ENCODE data around the gene KCNA5.

KCNA5 gene

GRCh38 chr12:5040368-5040767, 3.3 kb upstream of the KCNA5 start:
- H3K9me3 Mint-ChIP-seq: peaks cover 9% of the 10 kb centered on the region
- H3K4me3 Mint-ChIP-seq: no peak overlapping the region
- peaks cover 2% of the 10 kb centered on the region for H3K36me3 Mint-ChIP-seq (ENCODE audit: low read depth)
- H3K27ac Mint-ChIP-seq: no peak overlapping the region
- peaks cover 30% of the 10 kb centered on the region for H3K4me1 Mint-ChIP-seq
- H3K27me3 Mint-ChIP-seq (ENCODE audit: low read depth): peaks cover 46% of the 10 kb centered on the region
- no peak for TF ChIP-seq CTCF (IDR thresholded peaks at IDR 0.05; ENCODE audit: unreplicated experiment in 3 of 3)

- Mint-ChIP-seq H3K4me1 (peaks cover 51% of the 10 kb centered on the region), H3K9me3 (peaks cover 8% of the 10 kb centered on the region), H3K4me3 (peak overlapping the region; percentile 48 to 61 (median 54)), H3K27me3 (ENCODE audit: low read depth) (peaks cover 63% of the 10 kb centered on the region), H3K36me3 (ENCODE audit: low read depth) (peaks cover 4% of the 10 kb centered on the region), H3K27ac (no peak overlapping the region)
- no peak for TF ChIP-seq CTCF (IDR thresholded peaks at IDR 0.05; ENCODE audit: unreplicated experiment in 3 of 3)
Observed at GRCh38 chr12:5044420-5045295, 979 bp downstream of the KCNA5 start.

DNA sequence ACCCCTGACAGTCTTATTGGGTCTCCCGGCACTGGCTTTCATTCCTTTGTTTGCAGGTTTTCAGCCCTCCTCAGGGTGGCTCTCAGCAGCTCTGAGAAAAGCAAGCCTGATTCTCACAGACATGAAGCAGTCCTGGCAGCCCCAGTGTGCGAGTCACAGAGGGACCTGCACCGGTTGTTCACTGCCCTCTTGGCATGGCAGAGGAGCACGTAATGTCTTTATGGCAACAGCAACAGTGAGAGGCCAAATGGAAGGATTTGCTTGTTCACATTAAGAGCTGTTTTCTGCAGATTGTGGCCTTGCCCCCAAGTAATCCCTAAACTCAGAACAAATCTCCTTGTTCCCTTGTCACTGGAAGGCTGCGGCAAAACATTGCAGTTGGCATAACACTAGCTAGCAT, 3.4 kb downstream of the KCNA5 start:
- peak overlapping the region in 1 of 3 experiments; percentile 76 for H3K27ac Mint-ChIP-seq
- peaks cover 5% of the 10 kb centered on the region for H3K9me3 Mint-ChIP-seq
- no peak for TF ChIP-seq CTCF (IDR thresholded peaks at IDR 0.05; ENCODE audit: unreplicated experiment in 3 of 3)
- H3K36me3 Mint-ChIP-seq (ENCODE audit: low read depth): peaks cover 4% of the 10 kb centered on the region
- peaks cover 48% of the 10 kb centered on the region for H3K4me1 Mint-ChIP-seq
- H3K27me3 Mint-ChIP-seq (ENCODE audit: low read depth): peaks cover 62% of the 10 kb centered on the region
- H3K4me3 Mint-ChIP-seq: peak overlapping the region in 2 of 3 experiments; percentile 11 to 19

GRCh38 chr12:5047729-5048128, 4.0 kb downstream of the KCNA5 start:
- Mint-ChIP-seq H3K4me3 (peak overlapping the region in 1 of 3 experiments; percentile 19), H3K36me3 (ENCODE audit: low read depth) (peaks cover 4% of the 10 kb centered on the region), H3K27me3 (ENCODE audit: low read depth) (peaks cover 56% of the 10 kb centered on the region), H3K27ac (peak overlapping the region in 2 of 3 experiments; percentile 32 to 76), H3K9me3 (peaks cover 4% of the 10 kb centered on the region), H3K4me1 (peaks cover 41% of the 10 kb centered on the region)
- TF ChIP-seq CTCF (IDR thresholded peaks at IDR 0.05; ENCODE audit: unreplicated experiment in 3 of 3): no peak

DNA sequence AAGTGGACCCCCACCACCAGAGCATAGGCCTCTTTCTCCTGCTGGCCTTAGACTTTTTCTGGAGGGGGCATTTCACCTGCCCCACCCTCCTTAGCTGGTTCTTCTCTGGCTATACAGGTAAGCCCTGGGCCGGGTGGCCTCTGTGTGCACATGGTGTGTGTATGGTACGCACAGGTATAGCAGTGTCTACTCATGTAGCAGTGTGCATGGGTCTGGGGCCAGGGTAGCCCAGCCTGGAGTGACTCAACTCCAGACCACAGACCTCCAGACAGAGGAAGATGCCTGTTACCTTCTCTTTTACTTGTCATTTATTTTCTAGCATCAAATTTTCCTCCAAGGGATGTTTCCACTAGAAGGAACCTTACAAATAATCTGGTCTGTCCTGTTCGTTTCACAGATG, 6.9 kb downstream of the KCNA5 start:
- Mint-ChIP-seq H3K27ac (no peak overlapping the region), H3K36me3 (ENCODE audit: low read depth) (no peaks in the 10 kb centered on the region), H3K9me3 (no peaks in the 10 kb centered on the region), H3K4me3 (no peak overlapping the region), H3K4me1 (peaks cover 32% of the 10 kb centered on the region), H3K27me3 (ENCODE audit: low read depth) (peaks cover 39% of the 10 kb centered on the region)
- no peak for TF ChIP-seq CTCF (IDR thresholded peaks at IDR 0.05; ENCODE audit: unreplicated experiment in 3 of 3)

DNA sequence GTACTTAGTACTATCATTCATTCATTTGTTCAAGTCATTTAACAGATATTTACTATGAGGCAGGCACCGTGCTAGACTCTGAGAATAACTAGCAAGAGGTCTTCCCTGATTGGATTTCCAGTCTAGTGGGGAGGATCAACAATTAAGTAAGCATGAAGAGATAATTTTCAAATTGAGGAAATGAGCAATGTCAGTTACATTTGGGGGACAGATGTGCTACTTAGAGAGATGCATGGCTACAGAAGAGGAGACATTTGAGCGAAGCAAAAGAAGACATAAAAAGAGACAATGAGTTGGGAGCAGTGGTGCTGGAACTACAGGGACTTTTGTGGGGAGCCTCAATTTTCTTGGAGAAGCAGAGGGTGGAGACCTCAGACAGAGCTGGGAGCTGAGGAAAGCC, 7.7 kb downstream of the KCNA5 start:
- peaks cover 27% of the 10 kb centered on the region for H3K4me1 Mint-ChIP-seq
- H3K36me3 Mint-ChIP-seq (ENCODE audit: low read depth): no peaks in the 10 kb centered on the region
- H3K9me3 Mint-ChIP-seq: no peaks in the 10 kb centered on the region
- no peak for TF ChIP-seq CTCF (IDR thresholded peaks at IDR 0.05; ENCODE audit: unreplicated experiment in 3 of 3)
- peaks cover 33% of the 10 kb centered on the region for H3K27me3 Mint-ChIP-seq (ENCODE audit: low read depth)
- H3K27ac Mint-ChIP-seq: no peak overlapping the region
- H3K4me3 Mint-ChIP-seq: no peak overlapping the region
